Measurements from ENCODE around the gene ARL6IP1.

The ARL6IP1 gene

GRCh38 chr16:18809165-18809564 lies 7.8 kb upstream of the ARL6IP1 start:
- no peak overlapping the region for H3K27ac ChIP-seq
- no peak for TF ChIP-seq ZFX (IDR thresholded peaks at IDR 0.05; ENCODE audit: borderline replicate concordance)
- TF ChIP-seq CTCF (IDR thresholded peaks at IDR 0.05): no peak

- no peak overlapping the region for H3K27ac ChIP-seq
- TF ChIP-seq CTCF (IDR thresholded peaks at IDR 0.05): no peak
- TF ChIP-seq ZFX (IDR thresholded peaks at IDR 0.05; ENCODE audit: borderline replicate concordance): no peak
These were observed 4.0 kb upstream of the ARL6IP1 start for GRCh38 chr16:18805257-18805773.

GRCh38 chr16:18804540-18804939 lies 3.2 kb upstream of the ARL6IP1 start:
- H3K27ac ChIP-seq: no peak overlapping the region; the same call in 1 of the 2 replicates
- TF ChIP-seq ZFX (IDR thresholded peaks at IDR 0.05; ENCODE audit: borderline replicate concordance) (no peak), CTCF (IDR thresholded peaks at IDR 0.05) (no peak)

GRCh38 chr16:18803569-18804462 lies 2.5 kb upstream of the ARL6IP1 start:
- H3K27ac ChIP-seq: peak overlapping the region; percentile 93
- no peak for TF ChIP-seq CTCF (IDR thresholded peaks at IDR 0.05)
- TF ChIP-seq ZFX (IDR thresholded peaks at IDR 0.05; ENCODE audit: borderline replicate concordance): no peak

GRCh38 chr16:18802767-18803343 lies 1.5 kb upstream of the ARL6IP1 start:
- TF ChIP-seq ZFX (IDR thresholded peaks at IDR 0.05; ENCODE audit: borderline replicate concordance) (no peak), CTCF (IDR thresholded peaks at IDR 0.05) (no peak)

GRCh38 chr16:18800775-18801144 lies 589 bp downstream of the ARL6IP1 start:
- peak overlapping the region; percentile 93 for H3K27ac ChIP-seq
- TF ChIP-seq CTCF (IDR thresholded peaks at IDR 0.05) (no peak), ZFX (IDR thresholded peaks at IDR 0.05; ENCODE audit: borderline replicate concordance) (no peak)

More at GRCh38 chr16:18802767-18803343, 1.5 kb upstream of the ARL6IP1 start:
- H3K27ac ChIP-seq: peak overlapping the region; percentile 93

- TF ChIP-seq ZFX (IDR thresholded peaks at IDR 0.05; ENCODE audit: borderline replicate concordance) (no peak), CTCF (IDR thresholded peaks at IDR 0.05) (no peak)
- peak overlapping the region; percentile 93 for H3K27ac ChIP-seq
These were observed 1.1 kb downstream of the ARL6IP1 start for GRCh38 chr16:18800293-18800692.

All from 22Rv1 (cell line).